HG02938 (cell line): ENCODE data around the gene ZSWIM5.
"Not testable (repeated sequence)": the region's sequence is repeated elsewhere in the genome, so short reads cannot be mapped to it uniquely, and the experiment has no call there.

ENCODE experiments used
- ATAC-seq: cut with Tn5 transposase; IDR thresholded peaks from one replicate; pipeline ENCODE4 v1.9.1; 2021; ENCODE audit warnings: mild to moderate bottlenecking, moderate library complexity; ENCODE audit not compliant: unreplicated experiment

ZSWIM5 gene

GRCh38 chr1:45205011-45205909 is 1.1 kb downstream of the ZSWIM5 start:
- ATAC-seq, result no peak

- no peak for ATAC-seq
These were observed 5.4 kb downstream of the ZSWIM5 start for GRCh38 chr1:45200906-45201500.

- no peak for ATAC-seq
These were observed 6.0 kb downstream of the ZSWIM5 start for GRCh38 chr1:45200435-45200834.

GRCh38 chr1:45198185-45198584 is 8.2 kb downstream of the ZSWIM5 start:
- ATAC-seq, result no peak

- ATAC-seq, result no peak
These were observed 9.5 kb downstream of the ZSWIM5 start for GRCh38 chr1:45196863-45197262.

- no peak for ATAC-seq
These were observed 15.0 kb downstream of the ZSWIM5 start for GRCh38 chr1:45191418-45191783.

- ATAC-seq, result no peak
These were observed 18.7 kb downstream of the ZSWIM5 start for GRCh38 chr1:45187725-45188124.

GRCh38 chr1:45179918-45180519 is 26.4 kb downstream of the ZSWIM5 start:
- ATAC-seq, result not testable (repeated sequence)

GRCh38 chr1:45177452-45177851 is 29.0 kb downstream of the ZSWIM5 start:
- ATAC-seq, result no peak

- no peak for ATAC-seq
These were observed 33.6 kb downstream of the ZSWIM5 start for GRCh38 chr1:45172764-45173163.

GRCh38 chr1:45172005-45172404 is 34.4 kb downstream of the ZSWIM5 start:
- no peak for ATAC-seq

- ATAC-seq, result no peak
These were observed 34.8 kb downstream of the ZSWIM5 start for GRCh38 chr1:45171575-45171974.

GRCh38 chr1:45170151-45170742 is 36.2 kb downstream of the ZSWIM5 start:
- ATAC-seq, result no peak

- not testable (repeated sequence) for ATAC-seq
These were observed 38.5 kb downstream of the ZSWIM5 start for GRCh38 chr1:45167947-45168346.

GRCh38 chr1:45164307-45164706 is 42.1 kb downstream of the ZSWIM5 start:
- not testable (repeated sequence) for ATAC-seq

- ATAC-seq, result not testable (repeated sequence)
These were observed 43.3 kb downstream of the ZSWIM5 start for GRCh38 chr1:45163111-45163510.

GRCh38 chr1:45162041-45163035 is 44.1 kb downstream of the ZSWIM5 start:
- ATAC-seq, result not testable (repeated sequence)

- ATAC-seq, result no peak
These were observed 50.4 kb downstream of the ZSWIM5 start for GRCh38 chr1:45155957-45156356.

GRCh38 chr1:45155423-45155822 is 51.0 kb downstream of the ZSWIM5 start:
- ATAC-seq, result no peak

GRCh38 chr1:45152126-45152525 is 54.3 kb downstream of the ZSWIM5 start:
- ATAC-seq, result no peak
